ENCODE results near the gene LCP2. TPM values are rescaled to one million over a fixed set of nuclear protein-coding genes. Genes with fewer than 3 reads are reported as not detected.

LCP2 gene
- total RNA-seq, 1 experiment from 2014 or later, result 0.61 TPM

GRCh38 chr5:170339780-170340167, 42.2 kb upstream of the LCP2 start:
- H3K9me3 ChIP-seq (ENCODE audit: control insufficient read depth in 1 of 2, insufficient read depth in 1 of 2, low read depth in 1 of 2, low read length in 2 of 2), result no peaks in the 10 kb centered on the region
- H4K20me1 ChIP-seq (ENCODE audit: insufficient read depth), result no peaks in the 10 kb centered on the region
- RAD21 ChIA-PET (ENCODE audit: low non-redundant PET in 1 of 2, low total read pairs in 2 of 2, uncharacterized antibody in 2 of 2, unreplicated experiment in 2 of 2), result no interaction called here
- no peak overlapping the region for H2AFZ ChIP-seq (ENCODE audit: low read depth, low read length, poor library complexity, severe bottlenecking)
- H3K4me1 ChIP-seq (ENCODE audit: control insufficient read depth in 1 of 2, insufficient read depth in 2 of 2, low read length in 2 of 2), result no peaks in the 10 kb centered on the region
- BruUV-seq (replicated peaks), result no TSS peak
- intact Hi-C loops (cut with micrococcal nuclease), result loop anchor here (1.0 kb wide), 3 partner anchors 71 to 239 kb away; no protein-coding TSS in a partner anchor
- CTCF ChIA-PET, result interaction anchor here (1.3 to 2.4 kb wide), 5 partner anchors 26 to 113 kb away, joined by 3 to 30 read pairs (median 8); no protein-coding TSS in a partner anchor
- no peak overlapping the region for H3K4me3 ChIP-seq (replicated peaks in 1 of 2; ENCODE audit: low read depth in 1 of 2, low read length in 2 of 2)
- POLR2A ChIA-PET, result no interaction called here
- H3K79me2 ChIP-seq (ENCODE audit: insufficient read depth, low read length), result no peaks in the 10 kb centered on the region
- no peak overlapping the region for H3K27ac ChIP-seq (ENCODE audit: low read depth, low read length)
- H3K9me2 ChIP-seq (ENCODE audit: insufficient read depth), result no peaks in the 10 kb centered on the region
- H3K36me3 ChIP-seq (ENCODE audit: control insufficient read depth in 1 of 2, insufficient read depth in 2 of 2, low read length in 2 of 2), result no peaks in the 10 kb centered on the region
- TF ChIP-seq SIN3A (IDR thresholded peaks at IDR 0.05; ENCODE audit: low read depth) (no peak), YY1 (IDR thresholded peaks at IDR 0.05; ENCODE audit: extremely low read depth, insufficient replicate concordance, low read depth, low read length) (no peak), CTCF (IDR thresholded peaks at IDR 0.05 in 2 of 3, conservative IDR thresholded peaks at IDR 0.05 in 1 of 3; ENCODE audit: borderline replicate concordance in 1 of 3, insufficient read depth in 1 of 3, low read depth in 2 of 3, low read length in 2 of 3) (no peak), FOSL1 (IDR thresholded peaks at IDR 0.05; ENCODE audit: low read depth) (no peak), POLR2A (IDR thresholded peaks at IDR 0.05; ENCODE audit: borderline replicate concordance, extremely low read depth, insufficient read depth, insufficient read length) (no peak), EGR1 (IDR thresholded peaks at IDR 0.05; ENCODE audit: low read depth) (no peak), CEBPB (IDR thresholded peaks at IDR 0.05; ENCODE audit: low read depth) (no peak), ZFX (IDR thresholded peaks at IDR 0.05) (no peak), REST (IDR thresholded peaks at IDR 0.05; ENCODE audit: low read depth) (no peak), MAX (IDR thresholded peaks at IDR 0.05) (no peak)
- ATAC-seq, result no peak
- DNase-seq (ENCODE audit: low read depth, low spot score), result no peak
- H3K9ac ChIP-seq (ENCODE audit: low read length), result no peak overlapping the region
- H3K4me2 ChIP-seq (ENCODE audit: low read length), result no peak overlapping the region
- H3K27me3 ChIP-seq (ENCODE audit: insufficient read depth, low read length), result peaks cover 44% of the 10 kb centered on the region
